ENCODE measurements around the gene SELENOI.

GRCh38 chr2:26346454-26347053, 611 bp downstream of the SELENOI start, which contains the start of gene ADGRF3:
- no peak for TF ChIP-seq CTCF (IDR thresholded peaks at IDR 0.05)
- TF ChIP-seq POLR2A (IDR thresholded peaks at IDR 0.05) = no peak

All from esophagus squamous epithelium (tissue), 4 donors.